Measurements from ENCODE around the gene EIF2AK3.

Gene EIF2AK3

DNA sequence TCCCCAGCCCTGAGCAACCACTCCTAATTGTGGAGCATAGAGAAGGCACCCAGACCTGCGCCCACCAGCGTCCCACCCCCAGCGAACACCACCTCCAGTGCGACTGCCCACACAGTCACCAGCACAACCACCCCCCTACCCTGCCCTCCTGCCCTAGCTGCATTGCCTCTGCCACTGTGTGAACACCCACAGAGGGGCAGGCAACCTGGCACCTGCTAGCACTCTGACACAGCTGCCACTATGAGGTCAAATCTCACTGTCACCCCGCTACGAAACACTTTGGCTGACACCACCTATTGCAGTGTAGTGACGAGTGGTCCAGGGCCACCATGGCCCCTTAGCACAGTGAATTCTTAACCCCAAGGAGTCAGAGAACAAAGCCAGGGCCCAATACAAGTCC lies 14.1 kb upstream of the EIF2AK3 start:
- no peak for ATAC-seq
- TF ChIP-seq TSHZ2 (CRISPR knock-in tag; IDR thresholded peaks at IDR 0.05) (no peak), CSRNP3 (CRISPR knock-in tag; IDR thresholded peaks at IDR 0.05) (no peak), ZNF8 (CRISPR knock-in tag; IDR thresholded peaks at IDR 0.05) (no peak), ARNTL (CRISPR knock-in tag; IDR thresholded peaks at IDR 0.05; ENCODE audit: borderline replicate concordance, low read depth) (no peak), ZFP30 (CRISPR knock-in tag; IDR thresholded peaks at IDR 0.05) (no peak), OSR1 (CRISPR knock-in tag; IDR thresholded peaks at IDR 0.05) (no peak), CREB5 (CRISPR knock-in tag; IDR thresholded peaks at IDR 0.05; ENCODE audit: low read depth) (no peak), ZFP3 (CRISPR knock-in tag; IDR thresholded peaks at IDR 0.05) (no peak), ISL1 (CRISPR knock-in tag; IDR thresholded peaks at IDR 0.05) (no peak), CSDC2 (CRISPR knock-in tag; IDR thresholded peaks at IDR 0.05) (no peak)
- TF ChIP-seq, protein P1, sequence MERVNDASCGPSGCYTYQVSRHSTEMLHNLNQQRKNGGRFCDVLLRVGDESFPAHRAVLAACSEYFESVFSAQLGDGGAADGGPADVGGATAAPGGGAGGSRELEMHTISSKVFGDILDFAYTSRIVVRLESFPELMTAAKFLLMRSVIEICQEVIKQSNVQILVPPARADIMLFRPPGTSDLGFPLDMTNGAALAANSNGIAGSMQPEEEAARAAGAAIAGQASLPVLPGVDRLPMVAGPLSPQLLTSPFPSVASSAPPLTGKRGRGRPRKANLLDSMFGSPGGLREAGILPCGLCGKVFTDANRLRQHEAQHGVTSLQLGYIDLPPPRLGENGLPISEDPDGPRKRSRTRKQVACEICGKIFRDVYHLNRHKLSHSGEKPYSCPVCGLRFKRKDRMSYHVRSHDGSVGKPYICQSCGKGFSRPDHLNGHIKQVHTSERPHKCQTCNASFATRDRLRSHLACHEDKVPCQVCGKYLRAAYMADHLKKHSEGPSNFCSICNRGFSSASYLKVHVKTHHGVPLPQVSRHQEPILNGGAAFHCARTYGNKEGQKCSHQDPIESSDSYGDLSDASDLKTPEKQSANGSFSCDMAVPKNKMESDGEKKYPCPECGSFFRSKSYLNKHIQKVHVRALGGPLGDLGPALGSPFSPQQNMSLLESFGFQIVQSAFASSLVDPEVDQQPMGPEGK (CRISPR knock-in tag; IDR thresholded peaks at IDR 0.05; ENCODE audit: borderline replicate concordance) = no peak

GRCh38 chr2:88639865-88640264 lies 12.6 kb upstream of the EIF2AK3 start:
- no peak for ATAC-seq
- TF ChIP-seq CSDC2 (CRISPR knock-in tag; IDR thresholded peaks at IDR 0.05) = no peak
- no peak for TF ChIP-seq ZC3H10 (CRISPR knock-in tag; IDR thresholded peaks at IDR 0.05)
- TF ChIP-seq OSR1 (CRISPR knock-in tag; IDR thresholded peaks at IDR 0.05) = no peak
- TF ChIP-seq TSHZ2 (CRISPR knock-in tag; IDR thresholded peaks at IDR 0.05) = no peak
- no peak for TF ChIP-seq GLIS3 (CRISPR knock-in tag; IDR thresholded peaks at IDR 0.05)

DNA sequence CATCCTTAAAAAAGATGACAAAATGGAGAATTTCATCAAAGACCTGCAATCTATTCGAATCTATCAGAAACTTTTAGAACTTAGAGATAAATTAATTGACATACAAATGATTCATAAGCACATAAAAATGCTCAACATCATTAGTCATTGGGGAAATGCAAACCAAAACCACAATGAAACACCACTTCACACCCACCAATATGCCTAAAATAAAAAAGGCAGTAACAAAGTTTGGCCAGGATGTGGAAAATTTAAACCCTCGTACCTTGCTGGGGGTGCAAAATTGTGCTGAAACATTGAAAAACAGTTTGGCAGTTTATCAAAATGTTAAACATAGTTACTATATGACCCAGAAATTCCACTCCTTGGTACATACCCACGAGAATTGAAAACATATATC lies 11.5 kb upstream of the EIF2AK3 start:
- no peak for TF ChIP-seq BACH2 (CRISPR knock-in tag; IDR thresholded peaks at IDR 0.05; ENCODE audit: borderline replicate concordance)
- no peak for TF ChIP-seq ZC3H10 (CRISPR knock-in tag; IDR thresholded peaks at IDR 0.05)
- no peak for TF ChIP-seq CSRNP3 (CRISPR knock-in tag; IDR thresholded peaks at IDR 0.05)
- TF ChIP-seq PPARA (CRISPR knock-in tag; IDR thresholded peaks at IDR 0.05; ENCODE audit: borderline replicate concordance) = no peak
- no peak for TF ChIP-seq TCF4 (CRISPR knock-in tag; IDR thresholded peaks at IDR 0.05; ENCODE audit: borderline replicate concordance)
- TF ChIP-seq, protein P2, sequence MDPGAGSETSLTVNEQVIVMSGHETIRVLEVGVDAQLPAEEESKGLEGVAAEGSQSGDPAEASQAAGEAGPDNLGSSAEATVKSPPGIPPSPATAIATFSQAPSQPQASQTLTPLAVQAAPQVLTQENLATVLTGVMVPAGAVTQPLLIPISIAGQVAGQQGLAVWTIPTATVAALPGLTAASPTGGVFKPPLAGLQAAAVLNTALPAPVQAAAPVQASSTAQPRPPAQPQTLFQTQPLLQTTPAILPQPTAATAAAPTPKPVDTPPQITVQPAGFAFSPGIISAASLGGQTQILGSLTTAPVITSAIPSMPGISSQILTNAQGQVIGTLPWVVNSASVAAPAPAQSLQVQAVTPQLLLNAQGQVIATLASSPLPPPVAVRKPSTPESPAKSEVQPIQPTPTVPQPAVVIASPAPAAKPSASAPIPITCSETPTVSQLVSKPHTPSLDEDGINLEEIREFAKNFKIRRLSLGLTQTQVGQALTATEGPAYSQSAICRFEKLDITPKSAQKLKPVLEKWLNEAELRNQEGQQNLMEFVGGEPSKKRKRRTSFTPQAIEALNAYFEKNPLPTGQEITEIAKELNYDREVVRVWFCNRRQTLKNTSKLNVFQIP (CRISPR knock-in tag; IDR thresholded peaks at IDR 0.05; ENCODE audit: borderline replicate concordance, low read depth) = no peak
- ATAC-seq = no peak
